NCI-H146 treated with DMSO at 0.1 percent for 48 hours (cell line): ENCODE data around the gene RNASE7.

Source experiments
- DNase-seq: peaks from one replicate; lab custom pipeline; 2025; ENCODE audit not compliant: unreplicated experiment; lab: John Stamatoyannopoulos, UW

Gene RNASE7

DNA sequence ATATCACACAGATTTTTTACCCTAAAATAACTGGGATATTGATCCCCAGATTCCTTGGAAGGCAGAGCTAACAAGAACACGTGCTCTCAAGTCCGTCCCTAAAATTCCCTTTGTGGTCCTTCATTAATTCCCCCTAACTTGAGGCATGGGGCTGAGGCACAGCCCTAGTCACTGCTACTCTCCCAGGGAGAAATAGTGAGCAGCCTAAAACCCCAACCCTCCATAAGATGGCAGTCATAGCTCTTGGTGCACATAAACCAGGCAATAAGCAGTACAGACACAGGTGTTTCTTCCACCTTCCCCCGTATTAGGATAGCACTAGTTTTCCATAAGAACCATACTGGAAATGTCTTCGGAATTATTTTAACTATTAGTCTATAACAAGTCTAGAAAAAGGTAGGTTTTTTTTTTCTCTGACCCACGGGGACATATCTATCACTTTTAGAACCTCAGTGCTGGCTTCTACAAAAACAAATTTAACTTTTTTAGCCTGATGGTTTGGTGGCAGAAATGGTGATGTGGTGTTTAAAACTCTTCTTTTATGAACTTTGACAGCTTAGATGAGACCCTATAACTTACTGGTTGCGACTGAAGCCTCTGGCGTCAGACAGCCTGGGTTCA, 24.8 kb downstream of the RNASE7 start:
- peak; percentile 28 for DNase-seq

GRCh38 chr14:21068521-21069387, 26.6 kb downstream of the RNASE7 start:
- DNase-seq, result peak; percentile 50

DNA sequence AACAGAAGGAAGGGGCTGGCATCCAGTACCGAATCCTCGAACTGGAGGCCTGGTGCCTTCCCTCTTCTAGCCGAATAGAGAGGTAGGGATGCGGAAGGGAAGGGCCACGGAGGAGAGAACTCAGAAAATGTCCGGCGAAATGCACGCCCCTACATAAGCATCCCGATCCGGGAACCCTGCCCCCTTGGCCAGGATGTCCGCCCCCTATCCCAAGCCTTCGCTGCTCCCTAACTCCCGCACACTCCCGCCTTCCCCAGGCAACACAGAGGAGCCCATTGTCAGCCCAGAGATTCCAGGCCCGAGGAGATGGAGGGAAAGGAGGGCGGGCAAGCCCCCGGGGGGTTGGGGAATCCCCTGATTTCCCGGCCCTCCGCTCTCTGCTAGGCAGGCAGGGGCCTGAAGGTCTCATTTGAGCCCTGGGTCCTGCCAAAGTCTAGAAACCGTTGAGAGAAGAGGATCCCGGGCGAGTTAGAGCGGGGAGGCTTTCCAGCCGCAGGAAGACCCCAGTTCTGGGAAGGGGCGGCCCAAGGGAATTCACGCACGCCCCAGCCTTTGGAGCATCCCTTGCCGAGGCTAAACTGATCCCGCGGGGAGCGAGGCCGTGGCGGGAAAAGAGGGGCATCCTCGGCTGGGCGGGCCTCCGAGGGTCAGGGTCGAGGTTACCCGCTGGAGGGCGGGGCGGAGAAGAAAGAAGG, 27.4 kb downstream of the RNASE7 start:
- DNase-seq, result no peak

GRCh38 chr14:21070083-21070609, 28.0 kb downstream of the RNASE7 start, which contains the start of gene ARHGEF40:
TSS of gene ARHGEF40 (plus strand) at chr14:21070304. CDS start at chr14:21070397, 93 bp downstream.
- no peak for DNase-seq

GRCh38 chr14:21070610-21071224, 28.6 kb downstream of the RNASE7 start:
- DNase-seq, result no peak

- DNase-seq, result peak; percentile 66
These were observed 29.3 kb downstream of the RNASE7 start for GRCh38 chr14:21071225-21072030.

- no peak for DNase-seq
These were observed 29.9 kb downstream of the RNASE7 start for GRCh38 chr14:21072031-21072473.

DNA sequence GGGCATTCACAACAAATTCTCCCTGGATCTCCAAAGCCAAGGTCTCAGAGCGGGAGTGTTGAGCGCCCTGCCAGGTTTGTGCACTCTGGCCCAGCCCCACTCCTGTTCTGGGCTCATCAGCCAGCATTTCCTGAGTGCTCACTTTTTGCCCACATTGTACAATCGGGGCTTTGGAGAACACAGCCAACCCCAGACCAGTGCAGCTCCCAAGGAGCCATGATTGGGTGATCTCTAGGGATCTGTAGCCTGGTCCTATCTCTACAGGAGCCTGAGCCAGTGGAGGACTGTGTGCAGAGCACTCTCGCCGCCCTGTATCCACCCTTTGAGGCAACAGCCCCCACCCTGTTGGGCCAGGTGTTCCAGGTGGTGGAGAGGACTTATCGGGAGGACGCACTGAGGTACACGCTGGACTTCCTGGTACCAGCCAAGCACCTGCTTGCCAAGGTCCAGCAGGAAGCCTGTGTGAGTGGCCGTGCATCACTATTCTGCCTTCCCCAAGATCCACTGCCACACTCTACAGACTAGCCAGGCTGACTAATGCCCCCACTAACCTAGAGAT, 30.7 kb downstream of the RNASE7 start:
- no peak for DNase-seq

- DNase-seq, result no peak
These were observed 31.8 kb downstream of the RNASE7 start for GRCh38 chr14:21073921-21074320.

- no peak for DNase-seq
These were observed 32.5 kb downstream of the RNASE7 start for GRCh38 chr14:21074398-21075272.

GRCh38 chr14:21075719-21076437, 33.7 kb downstream of the RNASE7 start:
- no peak for DNase-seq

DNA sequence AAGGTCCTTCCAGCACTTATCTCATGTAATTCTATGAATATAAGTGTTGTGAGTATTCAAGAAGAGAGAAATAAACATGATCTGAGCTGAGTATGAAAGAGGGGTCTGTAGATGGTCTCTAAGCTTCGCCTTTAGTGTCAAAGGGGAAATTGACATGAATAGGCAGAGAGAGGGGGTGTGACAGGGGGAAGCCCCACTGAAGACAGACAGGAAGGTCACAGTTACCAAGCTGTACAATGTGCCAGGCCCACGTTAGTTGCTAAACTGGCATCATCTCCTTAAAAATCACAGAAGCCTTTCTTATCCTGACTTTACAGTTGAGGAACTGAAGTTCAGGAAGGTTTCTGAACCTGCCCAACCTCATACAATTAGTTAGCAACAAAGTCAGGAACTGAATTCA, 35.5 kb downstream of the RNASE7 start:
- DNase-seq, result no peak

DNA sequence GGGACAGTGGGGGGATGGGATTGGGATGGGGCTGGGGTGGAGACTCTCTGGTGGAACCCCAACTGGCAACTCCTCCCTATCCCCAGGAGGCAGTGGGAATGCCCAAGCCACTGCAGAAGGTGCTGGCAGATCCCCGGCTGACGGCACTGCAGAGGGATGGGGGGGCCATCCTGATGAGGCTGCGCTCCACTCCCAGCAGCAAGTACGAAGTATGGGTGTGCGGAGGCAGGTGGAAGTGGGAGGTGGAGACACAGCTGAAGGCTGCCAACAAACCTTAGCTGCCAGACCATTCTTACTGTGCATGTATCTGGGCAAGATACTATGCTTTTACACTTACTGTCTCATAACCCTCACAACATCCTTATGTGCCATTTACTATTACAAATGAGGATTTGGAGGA, 36.1 kb downstream of the RNASE7 start:
- DNase-seq, result no peak

DNA sequence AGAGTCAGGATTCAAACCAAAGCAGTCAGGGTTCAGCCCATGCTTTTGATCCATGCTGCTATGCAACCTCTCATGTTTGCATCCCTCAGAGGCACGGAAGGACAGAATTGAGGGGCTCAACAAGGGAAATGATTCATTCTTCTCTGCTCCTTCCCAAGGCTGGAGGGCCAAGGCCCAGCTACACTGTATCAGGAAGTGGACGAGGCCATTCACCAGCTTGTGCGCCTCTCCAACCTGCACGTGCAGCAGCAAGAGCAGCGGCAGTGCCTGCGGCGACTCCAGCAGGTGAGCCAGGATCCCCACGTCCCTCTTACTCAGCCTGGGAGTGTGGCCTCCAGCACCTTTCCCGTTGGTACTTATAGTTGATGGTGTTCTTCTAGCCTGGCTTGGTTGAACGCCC, 36.6 kb downstream of the RNASE7 start:
- no peak for DNase-seq

- DNase-seq, result no peak
These were observed 39.5 kb downstream of the RNASE7 start for GRCh38 chr14:21081521-21082142.

DNA sequence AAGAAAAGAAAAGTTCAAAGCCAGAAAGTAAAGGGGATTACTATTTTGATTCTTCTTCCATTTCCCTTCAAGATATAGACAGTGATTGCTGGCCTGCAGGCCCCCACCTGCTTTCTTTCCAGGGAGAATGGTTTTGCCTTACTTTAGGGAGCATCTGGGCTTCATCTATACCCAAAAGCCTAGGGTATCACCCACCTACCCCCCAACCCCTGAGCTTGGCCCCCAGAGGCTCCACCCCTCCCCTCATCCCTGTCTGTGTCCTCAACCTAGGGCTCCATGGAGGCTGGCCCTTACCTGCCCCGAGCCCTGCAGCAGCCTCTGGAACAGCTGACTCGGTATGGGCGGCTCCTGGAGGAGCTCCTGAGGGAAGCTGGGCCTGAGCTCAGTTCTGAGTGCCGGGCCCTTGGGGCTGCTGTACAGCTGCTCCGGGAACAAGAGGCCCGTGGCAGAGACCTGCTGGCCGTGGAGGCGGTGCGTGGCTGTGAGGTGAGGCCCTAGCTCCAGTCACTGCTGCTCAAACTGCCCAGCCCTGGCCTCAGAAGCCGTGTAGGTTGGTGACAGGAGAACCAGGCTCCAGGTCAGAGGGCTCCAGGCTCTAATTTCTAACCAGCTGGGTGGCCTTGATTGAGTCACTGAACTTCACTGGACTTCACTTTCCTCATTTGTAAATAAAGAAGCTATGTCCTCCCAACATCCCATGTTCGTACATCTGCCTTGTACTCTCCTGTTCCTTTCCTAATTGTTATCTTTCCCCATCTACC, 41.6 kb downstream of the RNASE7 start:
- no peak for DNase-seq

- DNase-seq, result no peak
These were observed 42.2 kb downstream of the RNASE7 start for GRCh38 chr14:21084396-21084795.
